HG03565 (cell line): ENCODE results near the gene C3orf70.
"Not testable (repeated sequence)": the region's sequence is repeated elsewhere in the genome, so short reads cannot be mapped to it uniquely, and the experiment has no call there.

Experiments used
- ATAC-seq: cut with Tn5 transposase; IDR thresholded peaks from one replicate; pipeline ENCODE4 v1.9.1; 2021; ENCODE audit warnings: mild to moderate bottlenecking, moderate library complexity; ENCODE audit not compliant: unreplicated experiment

The C3orf70 gene

GRCh38 chr3:185151101-185151963, 1.5 kb downstream of the C3orf70 start:
- no peak for ATAC-seq

- ATAC-seq, result no peak
Measured at GRCh38 chr3:185150561-185150960, 2.3 kb downstream of the C3orf70 start.

GRCh38 chr3:185149591-185149990, 3.3 kb downstream of the C3orf70 start:
- ATAC-seq, result no peak

DNA sequence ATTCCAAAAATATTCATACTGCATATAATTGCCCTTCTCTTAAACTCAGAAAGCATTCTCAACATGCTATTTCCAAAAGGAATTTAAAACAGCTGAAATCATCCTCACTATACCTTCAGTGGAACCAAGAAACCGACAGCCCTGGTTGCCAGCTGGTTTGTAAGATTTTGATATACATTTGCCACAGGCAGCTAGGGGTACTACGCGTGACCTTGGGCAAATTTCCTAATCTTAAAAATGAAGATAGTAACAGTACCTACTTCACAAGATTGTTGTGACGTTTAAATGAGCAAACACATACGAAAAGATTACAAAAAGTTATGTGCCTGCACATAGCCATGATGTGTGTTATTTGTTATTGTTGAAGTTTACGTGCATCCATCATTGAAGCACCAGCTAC, 7.3 kb downstream of the C3orf70 start:
- ATAC-seq, result no peak

GRCh38 chr3:185144784-185145183, 8.1 kb downstream of the C3orf70 start:
- no peak for ATAC-seq

DNA sequence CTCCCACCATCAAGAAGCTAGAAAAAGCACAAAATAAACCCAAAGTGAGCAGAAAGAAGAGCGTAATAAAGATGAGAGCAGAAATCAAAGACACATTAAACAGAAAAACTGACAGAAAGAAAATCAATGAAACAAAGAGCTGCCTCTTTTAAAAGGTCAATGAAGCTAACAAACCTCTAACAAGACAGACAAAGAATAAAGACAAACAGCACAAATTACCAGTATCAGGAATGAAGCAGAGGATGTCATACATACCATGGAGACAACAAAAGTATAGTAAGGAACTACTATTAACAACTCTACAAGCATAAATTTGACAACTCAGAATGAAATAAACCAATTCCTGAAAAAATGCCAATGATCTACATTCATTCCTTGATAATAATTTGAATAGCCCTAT, 15.0 kb downstream of the C3orf70 start:
- ATAC-seq, result no peak

- ATAC-seq, result no peak
Measured at GRCh38 chr3:185134509-185134908, 18.4 kb downstream of the C3orf70 start.

DNA sequence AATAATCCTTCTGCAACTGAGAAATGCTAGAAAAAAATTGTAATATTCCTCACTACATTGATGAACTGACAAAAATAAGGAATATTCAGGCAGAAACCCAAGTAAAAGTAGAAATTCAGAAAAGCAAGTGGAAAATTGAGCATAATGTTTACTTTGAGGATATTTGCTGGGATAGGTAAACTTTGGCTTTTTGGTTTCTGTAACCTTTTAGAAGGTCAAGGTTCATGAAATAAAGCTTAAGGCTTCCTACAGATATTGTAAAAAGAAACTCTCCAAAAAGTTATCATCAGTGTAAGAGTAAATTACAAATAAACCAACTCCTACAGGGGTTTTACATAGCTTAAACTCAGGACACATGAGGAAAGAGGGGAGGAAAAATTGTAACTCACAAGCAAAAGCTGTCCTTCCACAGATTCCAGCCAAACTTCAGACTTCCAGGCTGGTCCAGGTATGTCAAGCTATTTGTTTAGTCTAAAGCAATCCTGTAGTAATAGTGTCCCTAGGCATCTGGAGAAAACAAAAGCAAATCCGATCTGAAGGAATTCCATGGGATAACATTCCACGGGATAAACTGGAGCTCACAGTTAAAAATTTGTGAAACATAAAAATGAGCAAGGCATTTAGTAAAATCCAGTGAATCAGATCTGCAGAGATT, 21.1 kb downstream of the C3orf70 start:
- no peak for ATAC-seq

- no peak for ATAC-seq
Measured at GRCh38 chr3:185129083-185129482, 23.8 kb downstream of the C3orf70 start.

DNA sequence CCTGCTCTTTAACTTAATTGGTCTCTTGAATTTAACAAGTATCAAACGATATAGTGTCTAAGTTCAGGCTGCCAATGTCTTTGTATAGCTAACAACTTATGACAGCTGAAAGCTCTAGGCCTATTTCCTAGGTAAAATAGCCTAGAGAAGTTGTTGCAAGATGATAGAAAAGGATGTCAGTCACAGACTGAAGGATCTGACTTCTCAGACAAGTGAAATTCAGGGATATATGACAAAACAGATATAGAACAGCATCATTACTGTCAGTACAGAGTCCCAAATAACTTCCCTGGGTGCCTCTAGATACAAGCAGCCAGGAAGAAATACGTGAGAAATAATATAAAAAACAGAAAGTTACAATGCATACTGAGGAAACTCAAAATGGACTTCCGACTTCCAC, 26.7 kb downstream of the C3orf70 start:
- ATAC-seq, result no peak

- ATAC-seq, result no peak
Measured at GRCh38 chr3:185120126-185120525, 32.7 kb downstream of the C3orf70 start.

GRCh38 chr3:185115371-185115770, 37.5 kb downstream of the C3orf70 start:
- no peak for ATAC-seq

GRCh38 chr3:185114756-185115155, 38.1 kb downstream of the C3orf70 start:
- ATAC-seq, result no peak

- ATAC-seq, result no peak
Measured at GRCh38 chr3:185112186-185112585, 40.7 kb downstream of the C3orf70 start.

DNA sequence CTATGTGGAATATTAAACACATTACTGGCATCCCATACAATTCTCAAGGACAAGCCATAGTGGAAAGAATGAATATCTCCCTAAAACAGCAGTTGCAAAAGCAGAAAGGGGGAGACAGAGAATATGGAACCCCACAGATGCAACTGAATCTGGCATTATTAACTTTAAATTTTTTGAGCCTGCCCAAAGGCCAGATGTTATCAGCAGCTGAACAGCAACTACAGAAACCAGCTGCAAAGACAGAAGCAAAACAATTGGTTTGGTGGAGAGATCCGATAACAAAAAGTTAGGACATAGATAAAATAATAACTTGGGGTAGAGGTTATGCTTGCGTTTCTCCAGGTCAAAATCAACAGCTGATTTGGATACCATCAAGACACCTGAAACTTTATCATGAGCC, 43.8 kb downstream of the C3orf70 start:
- ATAC-seq, result not testable (repeated sequence)

DNA sequence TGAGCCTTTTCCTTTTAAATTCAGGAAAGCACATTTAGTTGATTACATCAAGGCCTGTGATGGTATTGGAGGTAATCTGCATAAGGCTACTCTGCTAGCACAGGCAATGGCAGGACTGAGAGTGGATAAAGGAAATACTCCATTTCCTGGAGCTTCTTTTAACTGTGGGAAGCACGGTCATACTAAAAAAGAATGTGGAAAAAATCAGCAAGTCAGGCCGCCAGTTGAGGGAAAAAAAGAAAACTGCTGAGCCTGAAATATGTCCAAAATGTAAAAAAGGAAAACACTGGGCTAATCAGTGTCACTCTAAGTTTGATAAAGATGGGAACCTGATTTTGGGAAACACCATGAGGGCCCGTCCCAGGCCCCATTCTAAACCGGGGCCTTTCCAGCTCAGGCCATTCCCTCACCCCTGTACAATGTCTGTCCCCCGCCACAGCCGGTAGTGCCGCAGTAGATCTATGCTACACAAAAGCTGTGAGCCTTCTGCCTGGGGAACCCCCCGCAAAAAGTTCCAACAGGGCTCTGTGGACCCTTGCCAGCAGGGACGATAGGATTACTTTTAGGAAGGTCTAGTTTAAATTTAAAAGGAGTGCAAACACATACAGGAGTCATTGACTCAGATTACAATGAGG, 46.5 kb downstream of the C3orf70 start:
- not testable (repeated sequence) for ATAC-seq

- ATAC-seq, result no peak
Measured at GRCh38 chr3:185103359-185104127, 49.3 kb downstream of the C3orf70 start.

- ATAC-seq, result no peak
Measured at GRCh38 chr3:185094697-185095096, 58.2 kb downstream of the C3orf70 start.

GRCh38 chr3:185093116-185093515, 59.7 kb downstream of the C3orf70 start:
- ATAC-seq, result no peak

DNA sequence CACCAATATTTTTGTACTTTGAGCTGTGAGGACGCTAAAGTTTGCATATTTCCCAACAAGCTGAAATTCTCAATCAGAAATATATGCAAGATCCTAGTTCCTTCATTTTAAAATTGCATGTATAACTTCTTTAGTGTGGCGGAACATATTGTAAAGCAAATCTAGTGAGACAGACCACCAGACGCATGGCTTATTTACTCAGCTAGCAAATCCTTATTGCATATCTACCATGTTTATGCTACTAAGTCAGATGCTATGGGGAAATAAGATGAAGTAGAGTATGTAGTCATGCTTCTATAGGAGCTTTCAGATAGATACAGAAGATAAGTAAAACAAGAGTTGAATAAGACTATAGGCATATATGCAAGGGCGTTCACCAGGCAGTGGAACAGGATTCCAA, 62.0 kb downstream of the C3orf70 start:
- no peak for ATAC-seq

DNA sequence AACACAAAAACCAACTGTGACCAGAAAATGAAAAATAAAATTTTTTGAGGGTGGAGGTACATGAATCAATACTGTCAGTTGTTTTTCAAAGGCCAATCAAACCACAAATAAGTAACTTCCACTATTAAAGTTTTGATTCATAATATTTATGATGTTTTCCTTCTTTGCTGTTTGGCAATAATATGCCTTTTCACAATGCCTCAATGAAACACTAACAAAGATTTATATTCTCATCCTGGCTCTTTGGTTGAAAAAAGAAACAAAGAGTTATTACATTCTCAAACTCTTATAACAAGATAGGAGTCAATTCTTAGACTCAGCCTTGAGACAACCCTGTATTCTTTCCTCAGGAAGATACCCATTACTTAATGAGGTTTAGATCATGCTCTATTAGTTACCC, 63.1 kb downstream of the C3orf70 start:
- ATAC-seq, result no peak
